Measurements from ENCODE around the gene NFX1.
"Not testable (repeated sequence)": the region's sequence is repeated elsewhere in the genome, so short reads cannot be mapped to it uniquely, and the experiment has no call there.

NFX1 gene

GRCh38 chr9:33307067-33307466 is 16.8 kb downstream of the NFX1 start:
- in situ Hi-C loops (cut with MboI; ENCODE audit: low sequenced_read_pairs): no loop called here

- in situ Hi-C loops (cut with MboI; ENCODE audit: low sequenced_read_pairs): no loop called here
Measured at GRCh38 chr9:33309903-33310302, 19.6 kb downstream of the NFX1 start.

- in situ Hi-C loops (cut with MboI; ENCODE audit: low sequenced_read_pairs): no loop called here
Measured at GRCh38 chr9:33310748-33311147, 20.4 kb downstream of the NFX1 start.

GRCh38 chr9:33311953-33312352 is 21.6 kb downstream of the NFX1 start:
- in situ Hi-C loops (cut with MboI; ENCODE audit: low sequenced_read_pairs): no loop called here

GRCh38 chr9:33315371-33315770 is 25.1 kb downstream of the NFX1 start:
- in situ Hi-C loops (cut with MboI; ENCODE audit: low sequenced_read_pairs): no loop called here

- in situ Hi-C loops (cut with MboI; ENCODE audit: low sequenced_read_pairs): not testable (repeated sequence)
Measured at GRCh38 chr9:33317136-33317535, 26.8 kb downstream of the NFX1 start.

- in situ Hi-C loops (cut with MboI; ENCODE audit: low sequenced_read_pairs): no loop called here
Measured at GRCh38 chr9:33318225-33318624, 27.9 kb downstream of the NFX1 start.

- in situ Hi-C loops (cut with MboI; ENCODE audit: low sequenced_read_pairs): no loop called here
Measured at GRCh38 chr9:33318781-33319180, 28.5 kb downstream of the NFX1 start.

- in situ Hi-C loops (cut with MboI; ENCODE audit: low sequenced_read_pairs): no loop called here
Measured at GRCh38 chr9:33320230-33320567, 29.9 kb downstream of the NFX1 start.

GRCh38 chr9:33320568-33321261 is 30.4 kb downstream of the NFX1 start:
- in situ Hi-C loops (cut with MboI; ENCODE audit: low sequenced_read_pairs): no loop called here

- in situ Hi-C loops (cut with MboI; ENCODE audit: low sequenced_read_pairs): no loop called here
Measured at GRCh38 chr9:33329117-33329563, 38.8 kb downstream of the NFX1 start.

GRCh38 chr9:33329979-33330378 is 39.7 kb downstream of the NFX1 start:
- in situ Hi-C loops (cut with MboI; ENCODE audit: low sequenced_read_pairs): no loop called here

- in situ Hi-C loops (cut with MboI; ENCODE audit: low sequenced_read_pairs): no loop called here
Measured at GRCh38 chr9:33331377-33331891, 41.1 kb downstream of the NFX1 start.

GRCh38 chr9:33332011-33332410 is 41.7 kb downstream of the NFX1 start:
- in situ Hi-C loops (cut with MboI; ENCODE audit: low sequenced_read_pairs): no loop called here

GRCh38 chr9:33332956-33333355 is 42.6 kb downstream of the NFX1 start:
- in situ Hi-C loops (cut with MboI; ENCODE audit: low sequenced_read_pairs): not testable (repeated sequence)

GRCh38 chr9:33340186-33340585 is 49.9 kb downstream of the NFX1 start:
- in situ Hi-C loops (cut with MboI; ENCODE audit: low sequenced_read_pairs): no loop called here

GRCh38 chr9:33341182-33341581 is 50.9 kb downstream of the NFX1 start:
- in situ Hi-C loops (cut with MboI; ENCODE audit: low sequenced_read_pairs): no loop called here

GRCh38 chr9:33344145-33344544 is 53.8 kb downstream of the NFX1 start:
- in situ Hi-C loops (cut with MboI; ENCODE audit: low sequenced_read_pairs): no loop called here

GRCh38 chr9:33346564-33346963 is 56.2 kb downstream of the NFX1 start:
- in situ Hi-C loops (cut with MboI; ENCODE audit: low sequenced_read_pairs): no loop called here

- in situ Hi-C loops (cut with MboI; ENCODE audit: low sequenced_read_pairs): no loop called here
Measured at GRCh38 chr9:33348998-33349397, 58.7 kb downstream of the NFX1 start.

GRCh38 chr9:33349743-33350142 is 59.4 kb downstream of the NFX1 start:
- in situ Hi-C loops (cut with MboI; ENCODE audit: low sequenced_read_pairs): no loop called here

GRCh38 chr9:33350310-33350709 is 60.0 kb downstream of the NFX1 start:
- in situ Hi-C loops (cut with MboI; ENCODE audit: low sequenced_read_pairs): no loop called here

GRCh38 chr9:33351547-33351946 is 61.2 kb downstream of the NFX1 start:
- in situ Hi-C loops (cut with MboI; ENCODE audit: low sequenced_read_pairs): no loop called here

Data from HL-60/S4 treated with phorbol 12-myristate 13-acetate at 8.2 ng/mL for 4 days and 3 days (cell line).